ENCODE results near the gene FAM20C.
A peak's percentile ranks its signal among the peaks of the same experiment; 100 is the strongest.

FAM20C gene

GRCh38 chr7:191981-192649, at the start of gene FAM20C:
TSS of gene FAM20C (plus strand) at chr7:192571. CDS start at chr7:193200, 629 bp downstream.
- DNase-seq (ENCODE audit: low read depth): peak; percentile 1

DNA sequence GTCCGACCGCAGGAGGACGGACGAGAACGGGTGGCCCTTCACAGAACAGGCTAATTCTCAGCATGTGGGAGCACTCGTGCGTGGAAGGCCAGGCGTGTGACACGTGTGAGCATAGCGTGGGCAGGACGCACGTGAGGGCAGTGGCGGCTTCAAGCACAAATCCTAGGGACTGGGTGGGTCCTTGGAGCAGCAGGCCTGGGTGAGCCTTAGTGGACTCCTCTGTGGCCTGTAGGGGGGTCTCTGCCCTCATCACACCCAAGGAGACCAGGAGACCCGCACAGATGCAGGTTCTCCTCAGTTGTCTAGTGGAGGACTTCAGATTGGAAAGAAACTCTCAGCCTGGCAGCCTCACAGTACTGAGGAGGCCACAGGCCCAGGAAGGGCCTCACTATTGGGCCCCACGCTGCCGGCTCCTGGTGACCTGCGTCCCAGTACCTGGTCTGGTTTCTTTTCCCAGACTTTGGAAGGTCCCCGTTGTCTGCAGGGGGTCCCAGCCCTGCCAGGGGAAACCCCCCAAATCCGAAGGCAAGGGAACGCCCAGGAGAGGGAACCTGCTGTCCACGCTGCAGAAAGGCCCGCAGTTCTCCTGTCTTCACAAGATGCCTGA, 49.1 kb upstream of the FAM20C start:
- DNase-seq (ENCODE audit: low read depth): no peak

DNA sequence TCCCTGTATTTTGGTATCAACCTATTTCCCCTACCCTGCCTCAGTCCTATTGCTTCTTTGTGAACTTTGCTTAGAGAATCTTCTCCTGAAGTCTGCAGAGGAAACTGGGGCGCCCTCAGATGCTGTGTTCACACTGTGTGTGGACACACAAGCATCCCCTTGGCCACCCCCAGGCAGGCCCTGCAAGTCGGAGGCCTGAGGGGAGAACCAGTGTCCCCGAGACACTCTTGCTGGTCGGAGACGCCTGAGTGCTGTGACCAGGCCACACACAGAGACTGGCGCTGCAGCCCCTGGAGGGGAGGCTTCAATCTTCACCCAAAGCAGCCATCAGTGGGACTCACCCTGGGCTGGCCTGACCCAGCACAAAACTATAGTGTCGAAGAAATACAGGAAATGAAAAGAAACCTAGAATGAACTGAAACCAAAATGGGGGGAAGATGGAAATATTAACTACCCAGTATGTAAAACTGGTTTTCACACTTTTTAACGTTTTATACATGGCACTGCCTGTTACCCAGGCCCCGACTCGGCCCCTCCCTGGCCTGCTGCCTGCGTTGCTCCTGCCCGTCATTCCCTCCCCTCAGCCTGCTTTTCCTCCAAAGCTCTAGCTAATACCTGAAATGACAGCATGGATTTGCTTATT, 48.4 kb upstream of the FAM20C start:
- no peak for DNase-seq (ENCODE audit: low read depth)

DNA sequence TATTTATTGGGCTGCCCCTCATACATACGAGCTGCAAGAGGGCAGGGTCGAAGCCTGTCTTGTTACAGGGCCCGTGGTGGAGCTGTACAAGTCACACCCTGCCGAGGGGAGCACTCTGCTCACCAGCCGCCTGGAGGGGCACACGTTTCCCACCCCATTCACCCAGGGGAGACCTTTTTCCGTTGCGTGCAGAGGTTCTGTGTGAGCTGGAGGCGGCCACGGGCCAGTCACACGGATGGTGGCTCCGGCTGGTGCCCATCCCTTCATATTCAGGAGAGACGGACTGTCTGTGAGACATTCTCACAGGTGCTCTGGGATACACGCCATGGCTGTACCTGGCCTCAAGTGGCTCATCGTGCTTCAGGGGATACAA, 47.9 kb upstream of the FAM20C start:
- no peak for DNase-seq (ENCODE audit: low read depth)

GRCh38 chr7:145863-146262, 46.5 kb upstream of the FAM20C start:
- DNase-seq (ENCODE audit: low read depth): no peak

GRCh38 chr7:148543-148931, 43.8 kb upstream of the FAM20C start:
- DNase-seq (ENCODE audit: low read depth): no peak

- DNase-seq (ENCODE audit: low read depth): peak; percentile 93
These were observed 43.2 kb upstream of the FAM20C start for GRCh38 chr7:148932-149790.

DNA sequence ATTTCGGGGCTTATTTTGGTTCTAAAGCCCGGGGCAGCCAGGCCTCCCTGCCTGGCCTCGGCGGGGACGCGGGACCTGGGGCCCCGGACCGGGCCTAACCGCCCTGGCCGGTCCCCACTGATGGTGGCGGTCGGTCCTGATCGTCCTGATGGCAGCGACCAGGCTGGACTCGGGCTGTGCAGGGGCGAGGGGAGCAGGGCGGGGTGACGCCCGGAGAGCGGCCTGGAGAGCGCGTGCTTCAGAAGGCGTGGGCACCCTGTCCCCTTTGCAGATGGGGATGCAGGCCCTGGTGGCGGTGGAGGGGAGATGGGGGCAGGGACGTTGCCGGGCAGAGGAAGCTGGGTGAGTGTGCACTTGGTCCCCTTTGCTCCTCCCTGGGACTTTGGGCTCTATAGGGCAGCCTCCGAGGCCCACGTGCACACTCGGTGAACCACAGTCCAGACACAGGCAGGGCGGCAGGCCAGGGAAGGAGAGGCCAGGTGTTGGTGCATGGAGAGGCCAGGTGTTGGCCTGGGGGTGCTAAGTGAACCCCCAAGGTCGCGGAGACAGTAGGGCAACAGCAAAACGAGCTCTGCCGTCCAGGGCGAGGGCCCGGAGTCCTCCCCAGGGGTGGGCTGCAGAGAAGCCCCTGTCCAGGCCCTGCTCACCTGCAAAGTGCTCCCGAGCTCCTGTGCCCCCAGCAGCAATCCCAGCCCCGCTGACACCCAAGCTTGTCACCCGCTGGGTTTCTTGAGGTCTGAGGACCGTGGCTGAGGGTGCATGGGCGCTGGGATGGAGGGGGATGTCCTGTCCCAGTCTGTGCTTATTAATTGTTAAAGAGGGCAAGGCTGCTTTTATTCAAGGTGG, 42.4 kb upstream of the FAM20C start:
- DNase-seq (ENCODE audit: low read depth): peak; percentile 4

GRCh38 chr7:150811-151221, 41.6 kb upstream of the FAM20C start:
- DNase-seq (ENCODE audit: low read depth): no peak

GRCh38 chr7:151346-152050, 40.9 kb upstream of the FAM20C start:
- DNase-seq (ENCODE audit: low read depth): no peak

DNA sequence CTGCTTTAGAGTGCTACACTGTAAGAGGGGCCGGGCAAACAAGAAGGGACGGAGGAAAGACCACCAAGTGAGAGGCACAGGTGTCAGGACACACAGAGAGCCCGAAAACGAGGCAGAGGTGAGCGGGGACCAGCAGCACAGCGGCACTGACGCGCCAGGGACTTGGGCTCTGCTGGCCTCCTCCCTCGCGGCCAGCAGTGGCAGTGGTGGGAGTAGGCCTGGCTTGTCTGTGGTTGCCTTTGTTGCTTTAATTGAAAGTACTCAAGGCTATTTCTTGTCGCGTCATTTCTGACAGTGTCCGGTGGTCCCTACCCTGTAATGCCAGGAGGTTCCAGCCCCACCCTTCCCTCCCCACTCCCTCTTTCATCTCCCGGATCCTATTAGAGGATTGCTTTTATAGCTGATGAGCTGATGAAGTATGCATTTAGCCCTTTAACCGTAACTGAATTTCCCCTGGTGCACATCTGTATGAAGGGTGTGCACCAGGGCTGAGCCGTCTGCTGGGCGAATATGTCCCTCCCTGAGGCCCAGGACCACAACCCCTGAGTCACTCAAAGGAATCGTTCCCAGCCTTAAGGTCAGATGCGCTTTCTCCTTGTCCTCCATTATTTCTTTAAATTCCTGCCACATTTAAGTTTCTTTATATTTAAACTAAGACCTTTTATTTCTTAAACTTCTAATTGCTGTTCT, 39.5 kb upstream of the FAM20C start:
- DNase-seq (ENCODE audit: low read depth): no peak

DNA sequence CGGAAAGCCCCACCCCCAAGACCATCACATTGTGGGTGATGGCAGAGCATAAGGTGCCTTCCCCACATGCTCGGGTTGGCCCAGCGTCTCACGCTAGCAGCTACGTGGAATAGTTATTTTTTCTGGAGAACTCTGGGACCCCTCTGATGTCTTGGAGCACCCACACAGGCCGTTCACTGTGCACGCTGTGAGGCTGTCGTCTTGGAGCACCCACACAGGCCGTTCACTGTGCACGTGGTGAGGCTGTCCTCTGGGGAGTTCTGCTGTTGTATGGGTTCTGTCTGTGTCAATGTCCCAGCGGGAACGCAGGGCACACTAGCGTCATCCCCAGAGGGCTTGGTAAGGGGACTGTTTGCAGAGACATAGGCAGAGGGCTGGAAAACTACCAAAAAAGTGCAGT, 38.8 kb upstream of the FAM20C start:
- no peak for DNase-seq (ENCODE audit: low read depth)

- no peak for DNase-seq (ENCODE audit: low read depth)
These were observed 38.1 kb upstream of the FAM20C start for GRCh38 chr7:154096-154799.

DNA sequence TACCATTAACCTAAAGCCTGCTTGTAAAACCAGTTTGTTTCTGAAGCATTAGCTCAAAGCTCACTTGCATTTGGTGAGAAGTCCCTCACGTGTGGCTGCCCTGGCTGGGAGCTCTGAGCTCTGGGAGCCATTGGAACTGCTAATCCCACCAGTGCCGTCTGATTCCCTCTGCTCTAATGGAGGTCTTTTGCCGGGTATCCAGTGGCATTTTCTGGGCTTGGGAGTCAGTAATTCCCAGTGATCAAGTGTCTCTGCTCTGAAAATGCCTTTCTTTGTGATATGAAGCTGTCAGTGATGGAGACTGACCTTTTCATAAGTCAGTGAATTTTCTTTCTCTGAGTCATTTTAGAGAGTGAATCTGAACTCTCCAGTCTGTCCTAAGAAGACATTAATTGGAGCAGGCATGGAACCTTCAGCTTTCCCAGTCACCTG, 36.9 kb upstream of the FAM20C start:
- DNase-seq (ENCODE audit: low read depth): no peak

- no peak for DNase-seq (ENCODE audit: low read depth)
These were observed 36.0 kb upstream of the FAM20C start for GRCh38 chr7:156111-157007.

- no peak for DNase-seq (ENCODE audit: low read depth)
These were observed 35.4 kb upstream of the FAM20C start for GRCh38 chr7:157008-157310.

GRCh38 chr7:157771-158625, 34.4 kb upstream of the FAM20C start:
- DNase-seq (ENCODE audit: low read depth): no peak

- DNase-seq (ENCODE audit: low read depth): no peak
These were observed 33.6 kb upstream of the FAM20C start for GRCh38 chr7:158771-159170.
